Hippocampal formation (tissue), 2 donors: ENCODE results near the gene IL17RE.

Source experiments
- DNase-seq, 2 donors: peaks; one replicate each; lab custom pipeline; 2025; lab: John Stamatoyannopoulos, UW

Gene IL17RE

GRCh38 chr3:9903904-9904303 is 1.3 kb downstream of the IL17RE start:
- no peak for DNase-seq

GRCh38 chr3:9906480-9906879 is 3.8 kb downstream of the IL17RE start:
- no peak for DNase-seq

DNA sequence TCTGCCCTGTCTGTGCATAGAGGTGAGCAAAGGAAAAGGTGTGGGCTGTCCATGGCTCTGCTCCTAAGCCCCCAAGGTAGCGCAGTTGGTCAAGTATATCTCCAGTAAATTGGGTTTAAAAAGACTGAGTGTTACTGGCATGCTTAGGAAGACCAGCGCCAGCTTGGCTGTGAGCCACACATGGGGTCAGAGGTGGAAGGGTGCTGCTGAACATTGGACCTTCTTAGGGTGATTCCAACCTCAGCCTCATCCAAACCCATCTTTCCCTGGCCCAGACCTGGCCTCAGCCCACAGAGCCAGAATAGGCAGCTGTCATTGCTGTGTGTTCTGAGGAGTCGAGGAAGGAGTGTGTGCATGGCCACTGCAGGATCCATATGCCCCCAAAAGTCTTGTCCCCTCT is 5.6 kb downstream of the IL17RE start:
- no peak for DNase-seq

- no peak for DNase-seq
Measured at GRCh38 chr3:9909221-9910013, 6.8 kb downstream of the IL17RE start.

GRCh38 chr3:9911863-9912262 is 9.2 kb downstream of the IL17RE start:
- no peak for DNase-seq

DNA sequence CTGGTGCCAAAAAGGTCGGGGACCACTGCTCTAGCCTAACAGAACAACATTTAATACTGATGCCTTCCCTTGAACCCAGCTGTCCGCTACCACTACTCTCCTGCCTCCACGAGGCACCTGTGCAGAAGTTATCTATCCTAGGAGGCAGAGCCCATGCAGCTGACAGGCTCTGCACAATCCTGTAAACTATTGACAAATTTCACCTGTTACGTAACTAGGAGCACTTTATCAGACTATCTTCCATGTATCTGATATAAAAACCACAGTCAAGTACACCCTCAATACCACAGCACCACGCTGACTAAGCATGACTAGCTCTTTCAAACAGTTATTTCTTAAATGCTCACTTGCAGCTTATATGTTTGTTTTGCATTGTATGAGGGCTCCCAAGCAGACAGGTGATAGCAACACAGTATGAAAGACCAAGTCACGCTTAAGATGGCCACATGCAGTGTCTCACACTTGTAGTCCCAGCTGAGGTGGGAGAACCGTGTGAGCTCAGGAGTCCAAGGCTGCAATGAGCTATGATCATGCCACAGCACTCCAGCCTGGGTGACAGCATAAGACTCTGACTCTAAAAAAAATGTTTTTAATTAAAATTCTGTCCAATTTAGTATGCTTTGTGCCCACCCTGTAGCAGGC is 9.8 kb downstream of the IL17RE start:
- no peak for DNase-seq

GRCh38 chr3:9913601-9914000 is 11.0 kb downstream of the IL17RE start:
- DNase-seq = no peak

GRCh38 chr3:9914011-9914410 is 11.4 kb downstream of the IL17RE start:
- DNase-seq = no peak

DNA sequence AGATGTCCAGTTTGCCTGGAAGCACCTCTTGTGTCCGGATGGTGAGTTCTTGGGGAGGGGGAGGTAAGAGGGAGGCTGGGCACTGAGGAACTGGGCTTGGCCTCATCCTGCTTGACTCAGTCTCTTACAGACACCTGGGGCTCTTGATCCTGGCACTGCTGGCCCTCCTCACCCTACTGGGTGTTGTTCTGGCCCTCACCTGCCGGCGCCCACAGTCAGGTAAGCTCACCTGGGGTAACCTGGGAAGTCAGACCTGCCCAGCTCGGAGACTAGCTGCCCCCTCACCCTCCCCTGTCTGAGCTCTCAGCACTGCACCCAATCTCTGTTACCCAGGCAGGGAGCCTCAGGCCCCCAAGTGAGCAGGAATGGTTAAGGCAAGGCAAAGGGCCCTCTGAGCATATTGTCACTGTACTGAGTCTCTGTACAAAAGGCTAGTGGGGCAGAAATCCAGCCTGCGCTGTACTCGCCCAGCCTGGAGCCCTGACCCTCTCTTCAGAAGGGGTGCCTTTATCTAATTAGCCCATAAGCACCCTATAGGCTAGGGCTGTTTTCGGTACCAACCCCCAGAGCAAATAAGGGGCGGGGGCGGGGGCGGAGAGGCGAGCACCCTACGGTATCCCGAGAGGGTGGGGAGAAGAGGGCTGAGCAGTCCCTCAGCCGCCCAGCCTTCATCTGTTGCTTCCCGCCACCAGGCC is 12.1 kb downstream of the IL17RE start:
- no peak for DNase-seq

DNA sequence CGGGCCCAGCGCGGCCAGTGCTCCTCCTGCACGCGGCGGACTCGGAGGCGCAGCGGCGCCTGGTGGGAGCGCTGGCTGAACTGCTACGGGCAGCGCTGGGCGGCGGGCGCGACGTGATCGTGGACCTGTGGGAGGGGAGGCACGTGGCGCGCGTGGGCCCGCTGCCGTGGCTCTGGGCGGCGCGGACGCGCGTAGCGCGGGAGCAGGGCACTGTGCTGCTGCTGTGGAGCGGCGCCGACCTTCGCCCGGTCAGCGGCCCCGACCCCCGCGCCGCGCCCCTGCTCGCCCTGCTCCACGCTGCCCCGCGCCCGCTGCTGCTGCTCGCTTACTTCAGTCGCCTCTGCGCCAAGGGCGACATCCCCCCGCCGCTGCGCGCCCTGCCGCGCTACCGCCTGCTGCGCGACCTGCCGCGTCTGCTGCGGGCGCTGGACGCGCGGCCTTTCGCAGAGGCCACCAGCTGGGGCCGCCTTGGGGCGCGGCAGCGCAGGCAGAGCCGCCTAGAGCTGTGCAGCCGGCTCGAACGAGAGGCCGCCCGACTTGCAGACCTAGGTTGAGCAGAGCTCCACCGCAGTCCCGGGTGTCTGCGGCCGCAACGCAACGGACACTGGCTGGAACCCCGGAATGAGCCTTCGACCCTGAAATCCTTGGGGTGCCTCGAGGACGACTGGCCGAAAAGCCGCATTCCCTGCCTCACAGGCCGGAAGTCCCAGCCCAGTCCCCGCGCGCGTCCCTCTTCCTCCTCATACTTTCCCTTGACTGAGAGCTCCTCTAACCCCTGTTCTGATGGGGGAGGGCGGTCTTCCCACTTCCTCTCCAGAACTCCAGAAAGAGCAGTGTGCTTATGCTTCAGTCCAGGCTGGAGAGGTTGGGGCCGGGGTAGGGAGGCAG is 12.8 kb downstream of the IL17RE start:
- DNase-seq = peak; percentile 23 to 55

DNA sequence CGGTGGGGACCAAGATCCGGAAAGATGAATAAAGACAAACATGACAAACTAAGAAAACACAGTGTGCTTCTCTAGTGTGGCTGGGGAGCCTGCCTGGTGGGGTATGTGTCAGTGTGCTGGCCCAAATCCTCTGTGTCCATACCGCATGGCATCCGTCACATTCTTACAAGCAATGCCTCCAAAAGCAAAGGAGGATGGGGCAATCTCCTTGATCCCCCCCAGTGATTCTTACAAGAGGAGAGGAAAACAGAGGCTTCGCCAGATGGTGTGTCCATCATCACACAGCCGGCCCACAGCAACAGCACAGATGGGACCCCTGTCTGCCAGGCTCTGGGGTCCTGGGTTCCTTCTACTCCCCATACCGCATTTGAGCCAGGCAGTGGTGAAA is 13.7 kb downstream of the IL17RE start:
- DNase-seq = no peak

DNA sequence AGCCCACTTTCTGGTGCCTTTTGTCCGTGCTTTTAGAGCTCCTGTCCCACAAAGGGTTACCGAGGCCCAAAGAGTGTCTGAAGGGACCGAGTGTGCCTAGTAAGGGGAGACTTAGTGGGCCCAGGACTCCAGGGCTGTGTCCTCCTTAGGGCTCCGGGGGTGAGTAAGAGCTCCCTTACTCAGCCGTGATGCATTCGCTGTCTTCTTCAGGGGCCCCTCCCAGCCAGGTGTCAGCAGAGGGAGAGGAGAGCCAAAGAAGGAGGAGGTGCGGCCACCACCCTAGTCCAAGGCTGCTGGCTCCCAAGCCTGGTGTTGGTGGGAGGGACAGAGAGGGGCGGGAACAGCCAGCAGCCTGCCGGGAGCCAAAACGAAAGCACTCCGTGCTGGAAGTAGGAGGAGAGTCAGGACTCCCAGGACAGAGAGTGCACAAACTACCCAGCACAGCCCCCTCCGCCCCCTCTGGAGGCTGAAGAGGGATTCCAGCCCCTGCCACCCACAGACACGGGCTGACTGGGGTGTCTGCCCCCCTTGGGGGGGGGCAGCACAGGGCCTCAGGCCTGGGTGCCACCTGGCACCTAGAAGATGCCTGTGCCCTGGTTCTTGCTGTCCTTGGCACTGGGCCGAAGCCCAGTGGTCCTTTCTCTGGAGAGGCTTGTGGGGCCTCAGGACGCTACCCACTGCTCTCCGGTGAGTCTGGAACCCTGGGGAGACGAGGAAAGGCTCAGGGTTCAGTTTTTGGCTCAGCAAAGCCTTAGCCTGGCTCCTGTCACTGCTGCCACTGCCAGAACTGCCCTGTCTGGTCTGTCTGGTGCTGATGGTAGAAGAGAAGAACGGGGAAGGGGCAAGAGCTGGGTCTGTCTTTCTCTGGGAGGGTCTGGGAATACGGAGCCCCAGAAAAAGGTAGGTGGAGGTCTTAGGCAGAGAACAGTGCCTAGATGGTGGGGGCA is 14.4 kb downstream of the IL17RE start, which contains the start of gene IL17RC:
TSS of gene IL17RC (plus strand) at position 365 of the 947 bp plus-strand sequence. CDS start at position 583, 218 bp downstream.
- peak; percentile 46 to 49 for DNase-seq

DNA sequence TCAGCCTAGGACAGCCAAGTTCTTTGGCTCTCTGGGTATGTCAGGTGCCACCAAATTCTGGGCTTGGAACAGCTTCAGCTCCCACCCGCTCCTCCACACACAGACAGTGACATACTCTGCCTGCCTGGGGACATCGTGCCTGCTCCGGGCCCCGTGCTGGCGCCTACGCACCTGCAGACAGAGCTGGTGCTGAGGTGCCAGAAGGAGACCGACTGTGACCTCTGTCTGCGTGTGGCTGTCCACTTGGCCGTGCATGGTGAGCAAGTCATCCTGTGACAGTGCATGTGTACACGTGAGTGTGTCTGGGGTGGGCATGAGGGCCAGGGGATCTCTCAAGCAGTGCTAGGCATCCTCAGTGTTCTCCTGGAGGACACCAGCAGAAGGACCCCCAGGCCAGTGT is 15.2 kb downstream of the IL17RE start:
- DNase-seq = no peak

GRCh38 chr3:9918261-9919038 is 15.8 kb downstream of the IL17RE start:
- no peak for DNase-seq

DNA sequence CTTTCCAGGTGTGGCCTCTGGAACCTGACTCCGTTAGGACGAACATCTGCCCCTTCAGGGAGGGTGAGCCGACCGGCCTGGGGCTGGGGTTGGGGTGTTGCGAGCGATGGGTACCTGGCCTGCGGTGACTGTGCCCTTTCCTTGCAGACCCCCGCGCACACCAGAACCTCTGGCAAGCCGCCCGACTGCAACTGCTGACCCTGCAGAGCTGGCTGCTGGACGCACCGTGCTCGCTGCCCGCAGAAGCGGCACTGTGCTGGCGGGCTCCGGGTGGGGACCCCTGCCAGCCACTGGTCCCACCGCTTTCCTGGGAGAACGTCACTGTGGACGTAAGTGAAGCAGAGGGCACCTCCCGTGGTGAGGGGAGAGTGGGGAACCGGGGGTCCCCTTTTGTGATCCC is 25.5 kb downstream of the IL17RE start:
- DNase-seq = no peak

DNA sequence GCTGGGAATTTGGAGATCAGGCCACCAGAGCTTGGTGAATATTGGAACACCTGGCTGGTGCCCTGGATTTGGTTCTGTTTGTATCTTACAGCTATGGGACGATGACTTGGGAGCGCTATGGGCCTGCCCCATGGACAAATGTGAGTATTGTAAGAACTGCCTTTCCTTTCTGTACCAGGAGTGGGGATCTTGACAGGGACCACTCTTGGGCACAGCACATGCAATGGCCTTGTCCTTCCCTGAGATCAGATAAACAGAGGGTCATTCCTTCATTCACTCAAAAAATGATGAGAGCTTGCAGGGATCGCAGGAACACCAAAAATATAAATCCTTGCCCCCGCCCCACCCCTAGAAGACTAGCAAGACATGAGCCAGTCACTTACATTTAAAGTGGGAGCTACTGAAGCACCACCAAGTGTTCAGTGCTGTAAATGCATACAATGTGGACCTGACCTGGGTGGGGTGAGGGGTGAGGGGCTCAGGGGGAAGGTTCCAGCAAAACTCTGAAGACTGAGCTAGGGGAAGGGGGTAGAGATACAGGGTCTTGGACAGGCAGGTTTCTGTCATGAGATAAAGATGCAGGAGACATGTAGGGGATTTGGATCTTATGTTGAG is 28.3 kb downstream of the IL17RE start:
- no peak for DNase-seq

- no peak for DNase-seq
Measured at GRCh38 chr3:9932535-9932842, 29.8 kb downstream of the IL17RE start.

GRCh38 chr3:9932843-9933560 is 30.4 kb downstream of the IL17RE start:
- peak; percentile 29 to 60 for DNase-seq
